ENCODE results near the gene POMT2.

Gene POMT2

GRCh38 chr14:77271113-77271710, 49.5 kb downstream of the POMT2 start, which contains the start of gene NGB:
Gene NGB (minus strand): TSS chr14:77271206. CDS start chr14:77270937, 269 bp downstream.
- no peak for TF ChIP-seq ZNF274 (IDR thresholded peaks at IDR 0.05; ENCODE audit: low read depth, low read length)
- no peak within 1 kb of the TSS for H3K4me3 ChIP-seq (ENCODE audit: low read length)

GRCh38 chr14:77270361-77271112, 50.1 kb downstream of the POMT2 start:
- no peak for TF ChIP-seq ZNF274 (IDR thresholded peaks at IDR 0.05; ENCODE audit: low read depth, low read length)
- no peak overlapping the region for H3K4me3 ChIP-seq (ENCODE audit: low read length)

- no peak for TF ChIP-seq ZNF274 (IDR thresholded peaks at IDR 0.05; ENCODE audit: low read depth, low read length)
- H3K4me3 ChIP-seq (ENCODE audit: low read length), result no peak overlapping the region
These were observed 51.6 kb downstream of the POMT2 start for GRCh38 chr14:77268989-77269600.

- H3K4me3 ChIP-seq (ENCODE audit: low read length), result no peak overlapping the region
- TF ChIP-seq ZNF274 (IDR thresholded peaks at IDR 0.05; ENCODE audit: low read depth, low read length), result no peak
These were observed 52.6 kb downstream of the POMT2 start for GRCh38 chr14:77267937-77268699.

GRCh38 chr14:77266336-77266735, 54.3 kb downstream of the POMT2 start:
- H3K4me3 ChIP-seq (ENCODE audit: low read length), result no peak overlapping the region
- TF ChIP-seq ZNF274 (IDR thresholded peaks at IDR 0.05; ENCODE audit: low read depth, low read length), result no peak

- no peak for TF ChIP-seq ZNF274 (IDR thresholded peaks at IDR 0.05; ENCODE audit: low read depth, low read length)
- H3K4me3 ChIP-seq (ENCODE audit: low read length), result no peak overlapping the region
These were observed 54.9 kb downstream of the POMT2 start for GRCh38 chr14:77265561-77266335.

- no peak for TF ChIP-seq ZNF274 (IDR thresholded peaks at IDR 0.05; ENCODE audit: low read depth, low read length)
- H3K4me3 ChIP-seq (ENCODE audit: low read length), result no peak overlapping the region
These were observed 55.5 kb downstream of the POMT2 start for GRCh38 chr14:77265187-77265515.

- H3K4me3 ChIP-seq (ENCODE audit: low read length), result no peak overlapping the region
- no peak for TF ChIP-seq ZNF274 (IDR thresholded peaks at IDR 0.05; ENCODE audit: low read depth, low read length)
These were observed 56.1 kb downstream of the POMT2 start for GRCh38 chr14:77264466-77265186.

- no peak overlapping the region for H3K4me3 ChIP-seq (ENCODE audit: low read length)
- no peak for TF ChIP-seq ZNF274 (IDR thresholded peaks at IDR 0.05; ENCODE audit: low read depth, low read length)
These were observed 60.1 kb downstream of the POMT2 start for GRCh38 chr14:77260631-77261030.

GRCh38 chr14:77260199-77260598, 60.5 kb downstream of the POMT2 start:
- H3K4me3 ChIP-seq (ENCODE audit: low read length), result no peak overlapping the region
- TF ChIP-seq ZNF274 (IDR thresholded peaks at IDR 0.05; ENCODE audit: low read depth, low read length), result no peak

GRCh38 chr14:77259025-77259715, 61.5 kb downstream of the POMT2 start:
- no peak for TF ChIP-seq ZNF274 (IDR thresholded peaks at IDR 0.05; ENCODE audit: low read depth, low read length)
- no peak overlapping the region for H3K4me3 ChIP-seq (ENCODE audit: low read length)

GRCh38 chr14:77258566-77258965, 62.1 kb downstream of the POMT2 start:
- H3K4me3 ChIP-seq (ENCODE audit: low read length), result no peak overlapping the region
- TF ChIP-seq ZNF274 (IDR thresholded peaks at IDR 0.05; ENCODE audit: low read depth, low read length), result no peak

GRCh38 chr14:77257700-77258099, 63.0 kb downstream of the POMT2 start:
- TF ChIP-seq ZNF274 (IDR thresholded peaks at IDR 0.05; ENCODE audit: low read depth, low read length), result no peak
- H3K4me3 ChIP-seq (ENCODE audit: low read length), result no peak overlapping the region
